Articular chondrocyte of knee joint (primary cell): Measurements from ENCODE around the gene E2F2. TPM values are rescaled to one million over a fixed set of nuclear protein-coding genes. Genes with fewer than 3 reads are reported as not detected.

ENCODE experiments used
- total RNA-seq: library from RNA; depleted of rRNA; stranded (reverse); fragments of >200 nt; gene quantifications from 2 replicates; pipeline ENCODE4 v1.2.3, GENCODE V29; 2012

E2F2 gene
- total RNA-seq: 1.2 and 2.6 TPM in 2 replicates

GRCh38 chr1:23530747-23531561, at the start of gene E2F2:
TSS of gene E2F2 (minus strand) at chr1:23531233. CDS start at chr1:23530793, 440 bp downstream.

GRCh38 chr1:23559136-23559984, 28.3 kb upstream of the E2F2 start, which contains the start of gene ID3:
TSS of gene ID3 (minus strand) at chr1:23559501. CDS start at chr1:23559426, 75 bp downstream.

GRCh38 chr1:23483321-23484252, 47.4 kb downstream of the E2F2 start, which contains the start of gene ASAP3:
TSS of gene ASAP3 (minus strand) at chr1:23484179. CDS start at chr1:23484133, 46 bp downstream.

Other genes with a start within 250 kb of the E2F2 start
- gene HNRNPR, start 186.9 kb downstream of the E2F2 start, total RNA-seq: 85.9 and 94.9 TPM in 2 replicates
- gene ZNF436, start 161.4 kb downstream of the E2F2 start, total RNA-seq: 38.0 and 38.8 TPM in 2 replicates
- 45.6 and 71.5 TPM in 2 replicates for gene TCEA3, start 106.5 kb downstream of the E2F2 start, total RNA-seq
- 127 and 150 TPM in 2 replicates for gene ASAP3, start 47.1 kb downstream of the E2F2 start, total RNA-seq
- gene ID3, start 28.3 kb upstream of the E2F2 start, total RNA-seq: 311 and 497 TPM in 2 replicates
- 742 and 938 TPM in 2 replicates for gene RPL11, start 160.6 kb upstream of the E2F2 start, total RNA-seq
- gene ELOA, start 212.2 kb upstream of the E2F2 start, total RNA-seq: 41.3 and 41.6 TPM in 2 replicates
- 41.4 and 43.7 TPM in 2 replicates for gene PITHD1, start 247.2 kb upstream of the E2F2 start, total RNA-seq